ENCODE results near the gene EXT2.

Gene EXT2

DNA sequence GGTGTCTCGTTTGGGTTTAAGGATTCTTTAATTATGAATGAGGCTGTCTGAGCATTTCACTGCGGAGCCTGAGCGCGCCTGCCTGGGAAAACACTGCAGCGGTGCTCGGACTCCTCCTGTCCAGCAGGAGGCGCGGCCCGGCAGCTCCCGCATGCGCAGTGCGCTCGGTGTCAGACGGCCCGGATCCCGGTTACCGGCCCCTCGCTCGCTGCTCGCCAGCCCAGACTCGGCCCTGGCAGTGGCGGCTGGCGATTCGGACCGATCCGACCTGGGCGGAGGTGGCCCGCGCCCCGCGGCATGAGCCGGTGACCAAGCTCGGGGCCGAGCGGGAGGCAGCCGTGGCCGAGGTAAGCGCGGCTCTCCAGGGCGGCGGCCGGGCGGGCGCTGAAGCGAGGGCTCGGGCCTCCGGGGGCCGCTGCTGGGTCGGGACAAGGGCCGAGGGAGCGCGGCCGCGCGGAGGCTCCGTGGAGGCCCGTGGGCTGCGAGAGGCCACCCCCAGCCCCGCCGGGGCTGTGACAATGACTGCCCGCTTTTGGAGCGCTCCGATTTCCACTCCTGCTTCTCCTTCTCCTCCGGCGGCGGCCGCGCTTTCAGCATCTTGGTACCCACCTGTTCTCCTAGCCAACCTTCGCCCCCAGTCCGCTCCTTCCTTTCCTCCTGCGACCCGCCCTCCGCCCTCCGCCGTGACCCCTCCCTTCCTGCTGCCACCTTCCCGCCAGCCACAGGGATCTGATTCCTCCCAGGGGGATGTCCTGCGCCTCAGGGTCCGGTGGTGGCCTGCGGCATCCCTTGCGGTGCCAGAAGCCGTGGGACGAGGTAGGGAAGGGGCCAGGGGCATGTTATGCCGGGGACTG lies at the start of gene EXT2:
Gene EXT2, plus strand, starts transcription at position 173 of the 854 bp plus-strand sequence. CDS start 12,035 bp downstream, outside the sequence.
- peak; percentile 84 to 88 (median 87) for DNase-seq

GRCh38 chr11:44046182-44046581 lies 49.3 kb upstream of the EXT2 start:
- no peak for DNase-seq

DNA sequence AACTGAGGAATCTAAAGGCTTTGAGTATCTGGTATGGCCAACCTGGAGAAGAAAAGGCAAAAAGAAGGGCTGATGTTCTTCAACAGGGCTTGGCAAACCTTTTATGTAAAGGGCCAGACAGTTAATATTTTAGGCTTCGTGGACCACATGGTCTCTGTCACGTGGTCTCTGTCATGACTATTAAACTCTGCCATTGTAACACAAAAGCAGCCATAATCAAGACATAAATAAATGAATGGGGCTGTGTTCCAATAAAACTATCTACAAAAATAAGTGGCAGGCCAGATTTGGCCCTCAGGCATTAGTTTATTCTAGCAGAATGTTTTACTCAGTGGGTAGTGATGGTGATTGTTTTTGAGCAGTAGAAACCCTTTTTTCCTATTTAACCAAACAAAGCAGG lies 48.2 kb upstream of the EXT2 start:
- no peak for DNase-seq

DNA sequence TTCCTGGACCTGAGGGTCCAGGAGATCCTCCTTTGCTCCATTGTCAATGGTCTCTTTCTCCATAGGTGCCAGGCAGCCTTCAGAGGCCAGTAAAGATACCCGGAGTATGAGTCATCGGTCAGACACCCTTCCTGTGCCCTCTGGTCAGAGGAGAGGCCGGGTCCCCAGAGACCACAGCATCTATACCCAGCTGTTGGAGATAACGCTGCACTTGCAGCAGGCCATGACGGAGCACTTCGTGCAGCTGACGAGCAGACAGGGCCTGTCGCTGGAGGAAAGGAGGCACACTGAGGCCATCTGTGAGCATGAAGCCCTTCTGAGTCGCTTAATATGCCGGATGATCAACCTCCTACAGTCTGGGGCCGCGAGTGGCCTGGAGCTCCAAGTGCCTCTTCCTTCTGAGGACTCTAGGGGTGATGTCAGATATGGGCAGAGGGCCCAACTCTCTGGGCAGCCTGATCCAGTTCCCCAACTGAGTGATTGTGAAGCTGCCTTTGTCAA lies 47.5 kb upstream of the EXT2 start, which contains the start of gene ACCSL:
Gene ACCSL, plus strand, starts transcription at position 51 of the 501 bp plus-strand sequence. Its CDS starts 56 bp downstream, at position 107.
- no peak for DNase-seq

DNA sequence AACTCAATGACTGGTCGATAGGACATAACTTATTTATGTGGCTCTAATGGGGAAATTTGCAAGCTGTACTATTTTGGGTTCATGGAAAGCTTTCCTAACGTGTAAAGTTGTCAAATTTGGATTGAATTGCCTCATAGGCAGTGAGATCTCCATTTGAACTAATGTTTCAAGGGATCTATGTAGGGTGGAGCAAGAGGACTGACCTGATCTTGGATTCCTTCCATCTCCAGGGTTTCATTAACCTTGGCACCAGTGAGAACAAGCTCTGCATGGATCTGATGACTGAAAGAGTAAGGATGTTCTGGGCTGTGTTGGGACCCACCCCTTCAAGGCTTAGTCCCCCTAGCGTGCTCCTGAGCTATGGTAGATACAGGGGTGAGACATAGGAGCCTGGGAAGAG lies 45.6 kb upstream of the EXT2 start:
- no peak for DNase-seq

- no peak for DNase-seq
Observed at GRCh38 chr11:44051171-44051570, 44.3 kb upstream of the EXT2 start.

GRCh38 chr11:44057340-44057739 lies 38.1 kb upstream of the EXT2 start:
- no peak for DNase-seq

- DNase-seq: no peak
Observed at GRCh38 chr11:44058275-44058674, 37.2 kb upstream of the EXT2 start.

DNA sequence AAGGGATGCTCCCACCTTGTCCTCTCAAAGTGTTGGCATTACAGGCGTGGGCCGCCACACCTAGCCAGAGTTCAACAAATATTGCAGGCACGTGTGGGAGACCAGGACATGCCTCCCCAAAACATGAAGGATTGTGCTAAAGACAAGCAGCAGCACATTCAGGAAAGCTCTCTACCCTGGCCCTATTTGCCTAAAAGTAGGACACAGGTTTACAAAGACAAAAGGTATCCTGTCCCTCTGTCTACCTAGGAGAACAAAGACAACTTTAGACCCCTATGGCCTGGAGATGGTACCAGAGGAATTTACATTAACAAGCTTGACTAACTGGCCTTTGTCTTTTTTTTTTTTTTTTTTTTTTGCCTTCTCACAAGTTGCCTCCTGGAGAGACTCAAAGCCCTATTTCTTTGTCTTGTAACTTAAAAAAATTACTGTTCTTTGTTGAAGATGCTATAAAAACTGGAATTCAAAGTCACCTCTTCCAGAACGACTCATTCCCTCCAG lies 30.3 kb upstream of the EXT2 start:
- peak in 2 of 3 experiments; percentile 19 to 62 for DNase-seq

- DNase-seq: peak; percentile 64 to 95 (median 91)
Observed at GRCh38 chr11:44065841-44066731, 29.4 kb upstream of the EXT2 start, which contains the start of gene ACCS. Gene ACCS (plus strand): TSS chr11:44066270. CDS start chr11:44067628, 1,358 bp downstream.

DNA sequence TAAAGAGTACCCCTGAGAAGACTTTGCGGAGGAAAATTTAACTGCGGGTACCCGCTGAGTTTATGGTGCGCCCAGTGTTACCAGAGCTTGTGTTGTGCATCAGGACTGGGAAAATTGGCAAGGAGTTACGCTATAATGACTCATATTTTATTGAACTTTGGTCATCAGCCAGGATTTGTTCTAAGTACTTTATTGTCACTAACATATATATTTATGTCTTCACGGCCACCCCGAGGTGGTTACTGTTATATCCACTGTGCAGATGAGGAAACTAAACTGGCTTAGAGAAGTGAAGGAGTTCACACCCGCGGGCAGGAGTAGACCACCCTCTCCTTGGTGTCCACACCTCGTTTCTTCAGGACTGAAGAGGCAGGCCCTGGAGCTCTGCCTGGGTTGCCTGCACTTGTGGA lies 28.7 kb upstream of the EXT2 start:
- DNase-seq: no peak

DNA sequence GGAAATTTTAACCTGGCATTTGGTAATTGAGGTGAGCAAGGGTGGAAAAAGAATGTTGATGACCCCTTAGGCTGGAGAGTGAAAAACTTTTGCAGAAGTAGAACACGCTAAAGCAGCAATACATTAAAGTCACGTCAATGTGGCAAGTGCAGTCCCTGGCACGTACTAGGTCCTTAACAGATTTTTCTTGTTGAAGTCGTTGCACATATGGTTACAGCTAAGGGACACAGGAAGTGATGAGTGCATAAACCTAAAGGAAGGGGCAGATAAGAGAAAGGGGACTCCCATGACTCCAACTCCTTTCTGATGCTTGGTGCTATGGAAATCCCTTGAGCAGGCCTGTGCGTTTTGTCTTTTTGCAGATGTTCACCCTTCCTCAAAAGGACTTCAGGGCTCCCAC lies 28.2 kb upstream of the EXT2 start:
- DNase-seq: no peak

- no peak for DNase-seq
Observed at GRCh38 chr11:44068180-44068579, 27.3 kb upstream of the EXT2 start.

DNA sequence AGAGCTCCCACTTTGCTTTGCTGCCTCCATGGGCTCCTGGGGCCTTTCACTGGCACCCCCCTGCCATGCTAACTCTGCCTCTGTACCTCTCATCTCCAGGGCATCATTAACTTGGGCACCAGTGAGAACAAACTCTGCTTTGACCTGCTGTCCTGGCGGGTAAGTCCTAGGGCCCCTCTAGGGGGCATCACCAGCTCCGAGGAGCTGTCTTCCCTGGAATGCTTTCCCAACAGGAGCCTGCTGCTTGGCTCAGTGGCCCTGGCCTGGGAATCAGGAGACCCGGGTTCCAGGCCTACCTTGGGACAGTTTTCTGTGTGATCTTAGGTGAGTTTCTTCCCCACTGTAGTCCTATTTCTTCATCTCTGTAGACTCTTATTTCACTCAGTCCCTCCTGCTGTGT lies 24.3 kb upstream of the EXT2 start:
- DNase-seq: no peak

DNA sequence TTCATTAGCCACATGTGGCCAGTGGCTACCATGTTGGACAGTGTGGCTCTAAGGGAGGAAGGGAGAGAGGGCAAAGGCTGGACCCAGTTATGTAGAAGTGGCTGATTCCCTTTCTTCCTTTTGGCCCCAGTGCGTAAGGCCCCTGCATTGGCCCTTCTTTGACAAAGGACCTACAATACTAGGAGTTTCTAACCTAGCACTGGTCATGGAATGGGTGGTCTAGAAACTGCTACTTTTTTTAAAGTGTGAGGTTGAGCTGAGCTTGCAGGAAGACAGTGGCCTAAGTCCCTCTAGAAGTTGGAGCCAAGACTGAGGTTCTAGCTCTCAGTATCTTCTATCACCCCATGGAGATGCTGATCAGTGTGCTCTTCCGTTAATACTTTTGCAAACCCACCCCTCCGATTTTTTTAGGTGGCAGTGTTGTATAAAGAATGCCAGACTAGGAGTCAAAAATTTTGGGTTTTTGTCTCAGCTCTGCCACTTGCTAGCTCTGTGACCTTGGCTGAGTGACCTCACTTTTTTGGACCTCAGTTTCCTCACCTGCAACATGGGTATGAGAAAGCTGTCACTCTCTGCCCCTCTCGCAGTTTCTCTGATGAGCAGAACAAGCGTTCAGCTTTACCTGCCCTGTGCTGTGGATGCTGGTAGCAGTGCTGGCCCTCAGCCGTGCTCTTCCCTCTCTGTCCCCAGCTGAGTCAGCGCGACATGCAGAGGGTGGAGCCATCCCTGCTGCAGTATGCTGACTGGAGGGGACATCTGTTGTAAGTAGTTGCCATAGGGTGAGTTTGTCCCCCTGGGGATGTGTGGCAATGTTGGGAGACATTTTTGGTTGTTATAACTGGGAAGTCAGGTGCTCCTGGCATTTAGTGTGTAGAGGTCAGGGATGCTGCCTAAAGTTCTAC lies 22.5 kb upstream of the EXT2 start:
- DNase-seq: no peak

DNA sequence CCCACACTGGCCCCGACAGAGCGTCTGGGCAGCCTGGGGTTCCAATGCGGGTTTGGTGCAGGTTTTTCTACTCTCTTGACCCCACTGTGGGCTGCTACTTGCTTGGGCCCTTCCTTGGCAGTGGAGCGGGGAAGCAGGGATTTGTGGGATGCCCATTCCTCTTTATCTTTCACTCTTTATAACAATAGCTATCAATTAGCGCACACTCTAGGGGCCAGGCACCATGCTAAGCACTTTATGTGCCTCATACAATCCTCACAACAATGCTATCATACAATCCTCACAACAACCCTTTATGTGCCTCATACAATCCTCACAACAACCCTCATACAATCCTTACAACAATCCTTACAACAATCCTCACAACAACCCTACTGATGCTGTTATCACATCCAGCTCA lies 16.7 kb upstream of the EXT2 start:
- DNase-seq: no peak

DNA sequence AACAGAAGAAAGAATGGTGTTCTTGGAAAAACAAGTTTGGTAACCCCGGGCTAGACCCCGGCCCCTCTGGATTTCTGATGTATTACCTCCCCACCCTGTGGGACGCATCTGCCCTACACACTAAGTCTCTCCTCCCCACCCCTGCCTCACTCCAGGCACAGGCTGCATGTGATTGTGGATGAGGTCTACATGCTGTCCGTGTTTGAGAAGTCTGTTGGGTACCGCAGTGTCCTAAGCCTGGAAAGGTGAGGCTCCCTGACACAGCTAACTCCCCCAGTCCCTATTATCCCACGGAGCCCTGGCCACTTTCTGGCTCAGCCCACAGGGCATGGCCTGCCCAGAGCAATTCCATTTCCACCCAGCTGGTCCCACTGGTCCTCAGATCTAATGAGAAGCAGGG lies 16.1 kb upstream of the EXT2 start:
- DNase-seq: no peak

GRCh38 chr11:44080951-44081350 lies 14.5 kb upstream of the EXT2 start:
- DNase-seq: no peak

GRCh38 chr11:44082645-44083044 lies 12.8 kb upstream of the EXT2 start:
- no peak for DNase-seq

GRCh38 chr11:44083433-44083832 lies 12.0 kb upstream of the EXT2 start:
- no peak for DNase-seq

GRCh38 chr11:44083906-44084305 lies 11.6 kb upstream of the EXT2 start:
- no peak for DNase-seq

- no peak for DNase-seq
Observed at GRCh38 chr11:44085330-44085729, 10.1 kb upstream of the EXT2 start.
